Tibial artery (tissue), 4 donors: ENCODE data around the gene EFCAB6.

ENCODE experiments used
- DNase-seq, 2 donors: peaks; one replicate each; pipeline ENCODE4 v3.0.0-alpha.2; 2019
- H3K27ac ChIP-seq, 2 donors: fragments of 200-600 bp; sonication (generic) in 1 of 2; 1 replicate in 1 of 2; 2 replicates in 1 of 2; pipeline ENCODE4 v1.5.1; 2018 to 2019; ENCODE audit warnings: mild to moderate bottlenecking in 1 of 2
- H3K27me3 ChIP-seq, 2 donors: fragments of 200-600 bp; sonication (generic) in 1 of 2; one replicate each; pipeline versions ENCODE4 v1.5.1 to v1.6.0; 2016 to 2019
- H3K36me3 ChIP-seq, 3 donors: fragments of 200-600 bp; sonication (generic) in 2 of 3; one replicate each; pipeline ENCODE4 v1.5.1; 2016 to 2019; ENCODE audit warnings: mild to moderate bottlenecking in 2 of 3
- H3K4me1 ChIP-seq, 4 donors: fragments of 200-600 bp; sonication (generic) in 2 of 4; 1 replicate in 3 of 4; 2 replicates in 1 of 4; pipeline ENCODE4 v1.5.1; 2016 to 2019
- H3K4me3 ChIP-seq, 2 donors: fragments of 200-600 bp; sonication (generic) in 1 of 2; 1 replicate in 1 of 2; 2 replicates in 1 of 2; pipeline ENCODE4 v1.5.1; 2018 to 2019; ENCODE audit warnings: mild to moderate bottlenecking in 2 of 2
- H3K9me3 ChIP-seq, 3 donors: fragments of 200-600 bp; sonication (generic) in 1 of 3; one replicate each; pipeline ENCODE4 v1.5.1; 2016 to 2019
- CTCF ChIP-seq, 2 experiments: fragments of 200-600 bp in 1 of 2; fragments of 450-650 bp in 1 of 2; IDR thresholded peaks; one replicate each; pipeline ENCODE4 v1.5.1; 2017 to 2019; ENCODE audit warnings: antibody characterized with exemption in 2 of 2, mild to moderate bottlenecking in 1 of 2, moderate library complexity in 1 of 2
- intact Hi-C: fragments of 100-400 bp; cut with DNase I; formaldehyde crosslinking; loops from one replicate; pipeline ENCODE4 v1.15.0; 2023; ENCODE audit warnings: low total_unique reads

The EFCAB6 gene

GRCh38 chr22:43620197-43620596 lies 191.9 kb downstream of the EFCAB6 start:
- H3K27me3 ChIP-seq, result no peaks in the 10 kb centered on the region
- TF ChIP-seq CTCF (IDR thresholded peaks at IDR 0.05), result no peak
- no peaks in the 10 kb centered on the region for H3K36me3 ChIP-seq
- no peaks in the 10 kb centered on the region for H3K4me1 ChIP-seq
- H3K4me3 ChIP-seq, result no peak overlapping the region
- intact Hi-C loops, result no loop called here
- no peak overlapping the region for H3K27ac ChIP-seq
- H3K9me3 ChIP-seq, result peaks cover 0 to 6% (median 0%) of the 10 kb centered on the region in 3 donors
- no peak for DNase-seq

GRCh38 chr22:43618517-43618916 lies 193.6 kb downstream of the EFCAB6 start:
- intact Hi-C loops, result no loop called here

GRCh38 chr22:43616645-43617044 lies 195.5 kb downstream of the EFCAB6 start:
- Histone ChIP-seq H3K36me3 (no peaks in the 10 kb centered on the region), H3K27me3 (no peaks in the 10 kb centered on the region), H3K9me3 (peaks cover 0 to 6% (median 0%) of the 10 kb centered on the region in 3 donors), H3K4me1 (no peaks in the 10 kb centered on the region), H3K4me3 (no peak overlapping the region), H3K27ac (no peak overlapping the region)
- DNase-seq, result no peak
- TF ChIP-seq CTCF (IDR thresholded peaks at IDR 0.05), result no peak
- intact Hi-C loops, result no loop called here

More at GRCh38 chr22:43618517-43618916, 193.6 kb downstream of the EFCAB6 start:
- Histone ChIP-seq H3K9me3 (peaks cover 0 to 6% (median 0%) of the 10 kb centered on the region in 3 donors), H3K4me1 (no peaks in the 10 kb centered on the region), H3K27ac (no peak overlapping the region), H3K27me3 (no peaks in the 10 kb centered on the region), H3K4me3 (no peak overlapping the region), H3K36me3 (no peaks in the 10 kb centered on the region)
- DNase-seq, result no peak
- TF ChIP-seq CTCF (IDR thresholded peaks at IDR 0.05), result no peak

- H3K4me1 ChIP-seq, result no peaks in the 10 kb centered on the region
- TF ChIP-seq CTCF (IDR thresholded peaks at IDR 0.05), result no peak
- DNase-seq, result no peak
- H3K27ac ChIP-seq, result no peak overlapping the region
- H3K27me3 ChIP-seq, result no peaks in the 10 kb centered on the region
- intact Hi-C loops, result no loop called here
- H3K4me3 ChIP-seq, result no peak overlapping the region
- no peaks in the 10 kb centered on the region for H3K36me3 ChIP-seq
- H3K9me3 ChIP-seq, result no peaks in the 10 kb centered on the region
Observed at GRCh38 chr22:43600265-43600664, 211.8 kb downstream of the EFCAB6 start.

- H3K36me3 ChIP-seq, result no peaks in the 10 kb centered on the region
Observed at GRCh38 chr22:43592476-43592875, 219.6 kb downstream of the EFCAB6 start.

More at GRCh38 chr22:43592476-43592875, 219.6 kb downstream of the EFCAB6 start:
- Histone ChIP-seq H3K4me3 (no peak overlapping the region), H3K27me3 (no peaks in the 10 kb centered on the region), H3K4me1 (no peaks in the 10 kb centered on the region), H3K27ac (no peak overlapping the region), H3K9me3 (no peaks in the 10 kb centered on the region)
- DNase-seq, result no peak
- intact Hi-C loops, result no loop called here
- TF ChIP-seq CTCF (IDR thresholded peaks at IDR 0.05), result no peak
